ENCODE data around the gene SLC26A9. TPM values are rescaled to one million over a fixed set of nuclear protein-coding genes. Genes with fewer than 3 reads are reported as not detected.

SLC26A9 gene
- total and polyA plus RNA-seq, 2 donors from 2014 or later: 0.69 to 5.9 TPM

DNA sequence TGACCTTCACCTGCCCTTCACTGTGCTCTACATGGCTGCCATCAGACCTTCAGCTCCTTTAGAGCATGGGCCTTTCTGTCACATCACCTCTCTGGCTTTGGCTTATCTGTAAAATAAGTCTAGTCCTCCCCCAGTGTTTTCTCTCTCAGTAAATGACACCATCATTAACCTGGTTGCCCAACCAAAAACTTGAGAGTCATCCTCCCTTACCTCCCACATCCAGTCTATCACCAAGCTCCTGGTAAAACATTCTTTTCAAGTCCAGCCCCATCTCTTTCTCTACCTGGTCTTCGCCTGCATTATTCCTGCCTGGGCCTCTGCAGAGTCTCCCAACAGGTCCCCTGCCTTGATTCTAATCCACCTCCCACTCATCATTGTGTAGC, 13.1 kb downstream of the SLC26A9 start:
- TF ChIP-seq, protein P1, sequence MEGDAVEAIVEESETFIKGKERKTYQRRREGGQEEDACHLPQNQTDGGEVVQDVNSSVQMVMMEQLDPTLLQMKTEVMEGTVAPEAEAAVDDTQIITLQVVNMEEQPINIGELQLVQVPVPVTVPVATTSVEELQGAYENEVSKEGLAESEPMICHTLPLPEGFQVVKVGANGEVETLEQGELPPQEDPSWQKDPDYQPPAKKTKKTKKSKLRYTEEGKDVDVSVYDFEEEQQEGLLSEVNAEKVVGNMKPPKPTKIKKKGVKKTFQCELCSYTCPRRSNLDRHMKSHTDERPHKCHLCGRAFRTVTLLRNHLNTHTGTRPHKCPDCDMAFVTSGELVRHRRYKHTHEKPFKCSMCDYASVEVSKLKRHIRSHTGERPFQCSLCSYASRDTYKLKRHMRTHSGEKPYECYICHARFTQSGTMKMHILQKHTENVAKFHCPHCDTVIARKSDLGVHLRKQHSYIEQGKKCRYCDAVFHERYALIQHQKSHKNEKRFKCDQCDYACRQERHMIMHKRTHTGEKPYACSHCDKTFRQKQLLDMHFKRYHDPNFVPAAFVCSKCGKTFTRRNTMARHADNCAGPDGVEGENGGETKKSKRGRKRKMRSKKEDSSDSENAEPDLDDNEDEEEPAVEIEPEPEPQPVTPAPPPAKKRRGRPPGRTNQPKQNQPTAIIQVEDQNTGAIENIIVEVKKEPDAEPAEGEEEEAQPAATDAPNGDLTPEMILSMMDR (IDR thresholded peaks at IDR 0.05; ENCODE audit: borderline replicate concordance, extremely low read depth, insufficient read depth): no peak
- H3K36me3 ChIP-seq (ENCODE audit: control insufficient read depth in 2 of 3, insufficient read depth in 3 of 3, low read length in 3 of 3): no peaks in the 10 kb centered on the region
- no peaks in the 10 kb centered on the region for H3K4me1 ChIP-seq (ENCODE audit: control insufficient read depth in 2 of 3, insufficient read depth in 2 of 3, low read depth in 1 of 3, low read length in 3 of 3)
- DNase-seq (no peak), FAIRE-seq (no peak)
- H3K9ac ChIP-seq (ENCODE audit: low read length in 3 of 3): no peak overlapping the region
- intact Hi-C loops (cut with DNase I): no loop called here
- no peaks in the 10 kb centered on the region for H3K27me3 ChIP-seq (ENCODE audit: control insufficient read depth, insufficient read depth, low read length)
- no peaks in the 10 kb centered on the region for H3K9me3 ChIP-seq (ENCODE audit: control insufficient read depth in 2 of 3, insufficient read depth in 1 of 3, low read length in 3 of 3)
- H3K27ac ChIP-seq (ENCODE audit: low read depth in 2 of 2, low read length in 2 of 2): no peak overlapping the region
- no peak overlapping the region for H3K4me3 ChIP-seq (ENCODE audit: low read length in 3 of 3)

DNA sequence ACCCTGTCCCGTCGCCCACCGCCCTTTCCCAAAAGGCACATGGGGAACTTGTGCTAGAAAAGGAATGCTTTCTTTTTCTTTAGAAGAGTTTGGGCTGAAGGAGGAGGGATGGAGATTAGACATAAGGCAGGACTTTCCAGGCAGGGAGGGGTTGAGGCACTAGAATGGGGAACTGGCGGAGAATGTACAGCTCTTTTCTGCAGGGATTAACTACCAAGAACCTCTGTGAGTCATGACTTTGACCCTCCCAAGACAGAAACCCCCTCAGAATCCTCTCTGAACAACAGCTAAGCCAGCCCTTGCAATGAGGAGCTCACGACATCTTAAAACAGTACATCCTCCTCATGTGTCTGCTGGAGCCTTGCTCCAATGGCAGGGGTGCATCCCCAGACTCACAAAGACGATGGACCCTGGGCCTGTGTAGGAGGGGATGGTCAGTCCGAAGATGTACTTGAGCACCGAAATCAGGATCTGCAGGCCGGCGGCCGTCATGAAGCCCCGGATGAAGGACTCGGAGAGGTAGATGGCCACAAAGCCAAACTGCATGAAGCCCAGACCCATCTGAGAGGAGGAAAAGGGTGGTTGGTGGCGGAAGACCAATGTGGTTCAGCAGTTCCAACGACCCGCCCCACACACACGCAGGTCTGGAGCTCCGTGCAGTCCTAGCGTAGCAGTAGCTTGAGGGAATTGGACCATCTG, 13.6 kb downstream of the SLC26A9 start:
- TF ChIP-seq, protein P1 (IDR thresholded peaks at IDR 0.05; ENCODE audit: borderline replicate concordance, extremely low read depth, insufficient read depth): no peak
- Histone ChIP-seq H3K9me3 (ENCODE audit: control insufficient read depth in 2 of 3, insufficient read depth in 1 of 3, low read length in 3 of 3) (no peaks in the 10 kb centered on the region), H3K36me3 (ENCODE audit: control insufficient read depth in 2 of 3, insufficient read depth in 3 of 3, low read length in 3 of 3) (no peaks in the 10 kb centered on the region), H3K27ac (ENCODE audit: low read depth in 2 of 2, low read length in 2 of 2) (no peak overlapping the region), H3K4me3 (ENCODE audit: low read length in 3 of 3) (no peak overlapping the region), H3K27me3 (ENCODE audit: control insufficient read depth, insufficient read depth, low read length) (no peaks in the 10 kb centered on the region), H3K9ac (ENCODE audit: low read length in 3 of 3) (no peak overlapping the region), H3K4me1 (ENCODE audit: control insufficient read depth in 2 of 3, insufficient read depth in 2 of 3, low read depth in 1 of 3, low read length in 3 of 3) (no peaks in the 10 kb centered on the region)
- no peak for DNase-seq
- intact Hi-C loops (cut with DNase I): loop anchor here (10.0 kb wide), 1 partner anchor 185 kb away; the partner anchor contains the start of gene AVPR1B
- no peak for FAIRE-seq

DNA sequence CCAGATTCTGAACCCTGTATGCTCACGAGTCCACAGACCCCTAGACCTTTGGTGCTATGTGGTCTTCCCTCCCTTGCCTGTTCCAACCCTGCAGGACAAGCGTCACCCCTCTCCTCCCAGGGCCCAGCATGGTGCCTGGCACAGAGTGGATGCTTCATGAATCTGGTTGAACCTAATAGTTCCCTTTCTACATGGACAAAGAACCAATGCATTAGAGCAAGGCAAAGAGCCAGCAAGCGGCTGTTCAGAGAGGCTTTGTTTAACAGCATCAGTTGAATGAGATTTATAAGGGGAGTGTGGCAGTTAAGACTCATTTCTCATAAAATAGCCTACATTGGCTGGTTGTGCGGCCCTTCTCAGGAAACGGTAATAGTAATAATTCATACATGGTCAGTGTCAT, 14.9 kb downstream of the SLC26A9 start:
- H3K9ac ChIP-seq (ENCODE audit: low read length in 3 of 3): no peak overlapping the region
- DNase-seq: peak in 1 of 5 donors; percentile 62
- no peak for FAIRE-seq
- H3K9me3 ChIP-seq (ENCODE audit: control insufficient read depth in 2 of 3, insufficient read depth in 1 of 3, low read length in 3 of 3): no peaks in the 10 kb centered on the region
- no peaks in the 10 kb centered on the region for H3K4me1 ChIP-seq (ENCODE audit: control insufficient read depth in 2 of 3, insufficient read depth in 2 of 3, low read depth in 1 of 3, low read length in 3 of 3)
- no peaks in the 10 kb centered on the region for H3K27me3 ChIP-seq (ENCODE audit: control insufficient read depth, insufficient read depth, low read length)
- TF ChIP-seq, protein P1 (IDR thresholded peaks at IDR 0.05; ENCODE audit: borderline replicate concordance, extremely low read depth, insufficient read depth): no peak
- no peak overlapping the region for H3K4me3 ChIP-seq (ENCODE audit: low read length in 3 of 3)
- intact Hi-C loops (cut with DNase I): loop anchor here (10.0 kb wide), 1 partner anchor 186 kb away; the partner anchor contains the start of gene AVPR1B
- no peak overlapping the region for H3K27ac ChIP-seq (ENCODE audit: low read depth in 2 of 2, low read length in 2 of 2)
- no peaks in the 10 kb centered on the region for H3K36me3 ChIP-seq (ENCODE audit: control insufficient read depth in 2 of 3, insufficient read depth in 3 of 3, low read length in 3 of 3)

All from kidney (tissue), 14 donors.